RWPE2 (cell line): Measurements from ENCODE around the gene PAK3.

Experiments used
- ATAC-seq: fragments of 200-7000 bp; cut with Tn5 transposase; 3 replicates; pipeline ENCODE4 v1.9.1; 2021; ENCODE audit warnings: low read depth
- DNase-seq: peaks from one replicate; pipeline ENCODE4 v3.0.0-alpha.2; 2020; ENCODE audit warnings: low spot score
- H3K27ac ChIP-seq: fragments of 450-650 bp; 2 replicates; pipeline ENCODE4 v1.5.1; 2017; ENCODE audit warnings: mild to moderate bottlenecking; ENCODE audit not compliant: poor library complexity, severe bottlenecking
- H3K27me3 ChIP-seq: fragments of 250-450 bp; sonication (Bioruptor Pico); 2 replicates; pipeline ENCODE4 v1.5.1; 2021; ENCODE audit warnings: mild to moderate bottlenecking, moderate library complexity; ENCODE audit not compliant: insufficient read depth, poor library complexity, severe bottlenecking
- H3K36me3 ChIP-seq: fragments of 250-450 bp; sonication (Bioruptor Pico); 2 replicates; pipeline ENCODE4 v1.5.1; 2020; ENCODE audit warnings: low read depth, mild to moderate bottlenecking, moderate library complexity
- H3K4me1 ChIP-seq: fragments of 250-450 bp; sonication (Bioruptor Pico); 2 replicates; pipeline ENCODE4 v1.5.1; 2021; ENCODE audit warnings: mild to moderate bottlenecking, moderate library complexity; ENCODE audit not compliant: insufficient read depth, poor library complexity, severe bottlenecking
- H3K4me3 ChIP-seq: fragments of 250-450 bp; sonication (Bioruptor Pico); 2 replicates; pipeline ENCODE4 v1.5.1; 2021; ENCODE audit warnings: mild to moderate bottlenecking, moderate library complexity; ENCODE audit not compliant: severe bottlenecking
- H3K9me3 ChIP-seq: fragments of 250-450 bp; sonication (Bioruptor Pico); 2 replicates; pipeline ENCODE4 v1.5.1; 2021; ENCODE audit warnings: mild to moderate bottlenecking, moderate library complexity; ENCODE audit not compliant: severe bottlenecking
- TF ChIP-seq, protein P1 (sequence below): fragments of 450-650 bp; IDR thresholded peaks from one replicate; pipeline ENCODE4 v1.5.1; 2017; ENCODE audit warnings: mild to moderate bottlenecking, moderate library complexity; ENCODE audit not compliant: poor library complexity, severe bottlenecking

Gene PAK3

DNA sequence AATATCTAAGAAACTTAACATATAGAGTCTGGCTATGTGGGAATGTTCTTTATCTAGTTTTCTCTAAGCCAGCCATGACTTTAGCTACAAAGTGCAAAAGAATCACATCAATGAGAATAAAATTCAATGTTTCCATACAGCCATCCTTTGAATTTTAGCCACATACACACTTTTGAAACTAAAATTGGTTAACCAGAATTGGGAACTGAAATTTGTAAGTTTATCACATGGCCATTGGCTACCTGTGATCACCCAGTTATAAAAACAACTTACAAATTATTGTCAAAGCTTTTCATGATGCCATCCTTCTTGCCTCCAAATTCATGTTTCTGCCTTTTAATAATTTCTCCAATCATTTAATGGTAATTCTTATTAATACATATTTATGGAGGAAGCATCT is 49.9 kb downstream of the PAK3 start:
- Histone ChIP-seq H3K4me3 (no peak overlapping the region), H3K9me3 (no peaks in the 10 kb centered on the region), H3K27ac (no peak overlapping the region), H3K27me3 (no peaks in the 10 kb centered on the region), H3K4me1 (no peaks in the 10 kb centered on the region), H3K36me3 (no peaks in the 10 kb centered on the region)
- TF ChIP-seq, protein P1, sequence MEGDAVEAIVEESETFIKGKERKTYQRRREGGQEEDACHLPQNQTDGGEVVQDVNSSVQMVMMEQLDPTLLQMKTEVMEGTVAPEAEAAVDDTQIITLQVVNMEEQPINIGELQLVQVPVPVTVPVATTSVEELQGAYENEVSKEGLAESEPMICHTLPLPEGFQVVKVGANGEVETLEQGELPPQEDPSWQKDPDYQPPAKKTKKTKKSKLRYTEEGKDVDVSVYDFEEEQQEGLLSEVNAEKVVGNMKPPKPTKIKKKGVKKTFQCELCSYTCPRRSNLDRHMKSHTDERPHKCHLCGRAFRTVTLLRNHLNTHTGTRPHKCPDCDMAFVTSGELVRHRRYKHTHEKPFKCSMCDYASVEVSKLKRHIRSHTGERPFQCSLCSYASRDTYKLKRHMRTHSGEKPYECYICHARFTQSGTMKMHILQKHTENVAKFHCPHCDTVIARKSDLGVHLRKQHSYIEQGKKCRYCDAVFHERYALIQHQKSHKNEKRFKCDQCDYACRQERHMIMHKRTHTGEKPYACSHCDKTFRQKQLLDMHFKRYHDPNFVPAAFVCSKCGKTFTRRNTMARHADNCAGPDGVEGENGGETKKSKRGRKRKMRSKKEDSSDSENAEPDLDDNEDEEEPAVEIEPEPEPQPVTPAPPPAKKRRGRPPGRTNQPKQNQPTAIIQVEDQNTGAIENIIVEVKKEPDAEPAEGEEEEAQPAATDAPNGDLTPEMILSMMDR = no peak
- ATAC-seq (no peak), DNase-seq (no peak)

DNA sequence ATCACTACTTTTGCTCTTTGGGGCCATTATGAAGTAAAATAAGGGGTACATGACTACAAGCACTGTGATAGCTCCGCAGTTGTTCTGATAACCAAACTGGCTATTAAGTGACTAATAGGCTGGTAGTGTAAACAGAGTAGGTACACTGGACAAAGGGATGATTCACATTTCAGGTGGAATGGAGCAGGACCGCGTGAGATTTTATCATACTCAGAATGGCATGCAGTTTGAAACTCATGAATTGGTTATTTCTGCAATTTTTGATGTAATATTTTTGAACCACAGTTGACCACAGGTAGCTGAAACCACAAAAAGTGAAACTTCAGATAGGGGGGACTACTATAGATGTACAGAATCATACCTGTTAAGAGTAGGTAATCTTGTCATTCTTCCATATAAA is 55.8 kb downstream of the PAK3 start:
- Histone ChIP-seq H3K27ac (no peak overlapping the region), H3K4me1 (peaks cover 9% of the 10 kb centered on the region), H3K36me3 (no peaks in the 10 kb centered on the region), H3K4me3 (no peak overlapping the region), H3K9me3 (no peaks in the 10 kb centered on the region), H3K27me3 (no peaks in the 10 kb centered on the region)
- ATAC-seq (peak; percentile 99), DNase-seq (no peak)
- TF ChIP-seq, protein P1 = no peak

DNA sequence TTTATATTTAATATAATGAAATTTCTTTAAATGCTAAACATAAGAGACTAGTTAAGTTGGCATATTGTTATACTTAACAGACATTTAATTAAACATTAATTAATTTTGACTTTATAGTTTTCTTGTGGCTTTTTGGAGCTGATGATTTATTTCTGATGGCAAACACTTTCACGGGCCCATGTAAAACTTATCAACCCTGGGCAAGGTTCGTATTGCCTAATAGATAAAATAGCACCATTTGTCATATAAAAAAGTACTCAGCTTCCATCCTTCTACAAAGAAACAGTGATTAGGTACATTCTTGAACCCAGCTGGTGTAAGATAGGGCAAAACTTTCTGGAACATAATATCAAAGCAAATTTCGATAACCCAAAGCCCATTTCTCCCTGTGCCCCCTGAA is 63.2 kb downstream of the PAK3 start:
- no peak overlapping the region for H3K4me3 ChIP-seq
- no peak for DNase-seq
- no peaks in the 10 kb centered on the region for H3K4me1 ChIP-seq
- H3K27ac ChIP-seq = no peak overlapping the region
- no peaks in the 10 kb centered on the region for H3K36me3 ChIP-seq
- ATAC-seq = no peak
- TF ChIP-seq, protein P1 = no peak
- H3K9me3 ChIP-seq = no peaks in the 10 kb centered on the region
- H3K27me3 ChIP-seq = no peaks in the 10 kb centered on the region

DNA sequence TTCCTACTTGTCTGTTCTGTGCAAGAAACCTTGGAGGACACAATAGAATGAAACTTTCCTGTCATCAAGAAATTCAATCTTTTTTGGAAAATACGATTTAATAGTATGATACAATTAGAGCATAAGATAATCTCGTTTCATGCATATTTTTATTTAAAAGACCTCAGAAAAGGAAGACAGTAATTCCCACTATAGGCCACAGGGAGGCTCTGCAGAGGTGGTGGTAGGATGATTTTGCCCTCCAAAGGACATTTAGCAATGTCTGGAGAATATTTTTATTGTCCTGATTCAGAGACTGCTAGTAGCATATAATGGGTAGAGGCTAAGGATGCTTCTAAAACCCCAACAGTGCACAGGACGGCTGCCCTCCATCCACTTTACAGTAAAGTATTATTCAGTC is 68.7 kb downstream of the PAK3 start:
- Histone ChIP-seq H3K4me1 (no peaks in the 10 kb centered on the region), H3K9me3 (no peaks in the 10 kb centered on the region), H3K36me3 (no peaks in the 10 kb centered on the region), H3K4me3 (no peak overlapping the region), H3K27me3 (no peaks in the 10 kb centered on the region), H3K27ac (no peak overlapping the region)
- DNase-seq (no peak), ATAC-seq (no peak)
- TF ChIP-seq, protein P1 = peak; percentile 23

DNA sequence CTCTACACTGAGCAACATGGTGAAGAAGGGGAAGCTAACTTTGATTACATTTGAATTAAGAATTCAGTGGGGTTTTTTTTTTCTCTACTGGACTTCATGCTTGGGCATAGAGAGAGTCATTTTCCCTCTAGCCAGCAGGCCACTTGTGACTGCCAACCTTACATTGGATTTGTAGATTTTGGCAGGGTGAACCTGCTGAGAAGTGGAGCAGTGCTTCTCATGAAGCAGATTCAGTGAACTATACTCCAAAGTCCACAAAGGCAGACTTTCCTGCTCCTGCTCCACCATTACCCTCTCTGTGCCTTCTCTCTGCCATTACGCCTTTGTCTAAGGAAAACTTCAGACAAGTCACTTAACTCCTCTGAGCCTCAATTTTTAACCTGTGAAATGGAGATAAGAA is 69.9 kb downstream of the PAK3 start:
- TF ChIP-seq, protein P1 = no peak
- no peaks in the 10 kb centered on the region for H3K36me3 ChIP-seq
- H3K4me1 ChIP-seq = no peaks in the 10 kb centered on the region

More for the DNA sequence above, 69.9 kb downstream of the PAK3 start:
- Histone ChIP-seq H3K27me3 (no peaks in the 10 kb centered on the region), H3K27ac (no peak overlapping the region), H3K9me3 (no peaks in the 10 kb centered on the region), H3K4me3 (no peak overlapping the region)
- ATAC-seq = no peak
- DNase-seq = no peak
